Effector CD8-positive, alpha-beta T cell (primary cell): Measurements from ENCODE around the gene ZGLP1.

ENCODE experiments used
- DNase-seq: peaks from one replicate; lab custom pipeline; 2025; lab: John Stamatoyannopoulos, UW

Gene ZGLP1

DNA sequence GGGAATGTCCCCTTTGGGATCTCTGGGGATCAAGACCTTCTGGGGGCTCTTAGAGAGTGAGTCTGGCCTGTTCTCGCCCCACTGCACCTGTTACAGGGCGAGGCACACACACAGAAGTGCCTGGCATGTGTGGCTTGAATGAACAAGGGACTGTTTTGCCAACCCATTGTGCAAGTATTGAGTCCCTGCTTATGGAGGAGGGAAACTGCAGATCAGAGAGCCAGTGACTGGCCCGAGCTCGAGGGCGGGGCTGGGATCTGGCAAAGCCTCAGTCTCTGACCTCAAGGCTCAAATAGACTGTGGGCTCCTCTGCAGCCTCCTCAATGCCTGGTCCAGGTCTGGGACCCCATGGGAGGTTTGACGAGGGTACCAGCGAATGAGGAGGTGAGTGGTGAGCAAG, 18.2 kb upstream of the ZGLP1 start:
- no peak for DNase-seq

GRCh38 chr19:10325732-10326131, 16.1 kb upstream of the ZGLP1 start:
- no peak for DNase-seq

GRCh38 chr19:10321874-10322835, 12.5 kb upstream of the ZGLP1 start:
- no peak for DNase-seq

DNA sequence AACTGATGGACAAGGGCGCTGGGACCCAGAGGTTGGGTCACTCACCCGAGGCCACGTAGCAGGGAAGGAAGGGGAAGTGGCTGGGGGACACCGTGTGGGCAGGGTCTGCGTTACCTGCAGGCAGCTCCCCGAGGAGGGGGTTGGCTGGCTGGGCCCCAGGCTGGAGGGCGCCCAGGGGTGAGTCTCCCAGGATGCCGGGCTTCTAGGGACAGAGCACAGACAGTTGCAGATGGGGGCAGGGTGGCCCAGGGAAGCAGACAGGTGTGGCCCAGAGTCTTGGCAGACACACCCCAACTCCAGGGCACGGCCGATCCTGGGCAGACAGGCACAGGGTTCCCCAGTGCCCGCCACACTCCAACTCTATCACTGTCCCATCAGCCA, 11.8 kb upstream of the ZGLP1 start:
- DNase-seq = no peak

- no peak for DNase-seq
Observed at GRCh38 chr19:10320602-10321416, 11.2 kb upstream of the ZGLP1 start.

GRCh38 chr19:10318807-10319682, 9.4 kb upstream of the ZGLP1 start:
- no peak for DNase-seq

DNA sequence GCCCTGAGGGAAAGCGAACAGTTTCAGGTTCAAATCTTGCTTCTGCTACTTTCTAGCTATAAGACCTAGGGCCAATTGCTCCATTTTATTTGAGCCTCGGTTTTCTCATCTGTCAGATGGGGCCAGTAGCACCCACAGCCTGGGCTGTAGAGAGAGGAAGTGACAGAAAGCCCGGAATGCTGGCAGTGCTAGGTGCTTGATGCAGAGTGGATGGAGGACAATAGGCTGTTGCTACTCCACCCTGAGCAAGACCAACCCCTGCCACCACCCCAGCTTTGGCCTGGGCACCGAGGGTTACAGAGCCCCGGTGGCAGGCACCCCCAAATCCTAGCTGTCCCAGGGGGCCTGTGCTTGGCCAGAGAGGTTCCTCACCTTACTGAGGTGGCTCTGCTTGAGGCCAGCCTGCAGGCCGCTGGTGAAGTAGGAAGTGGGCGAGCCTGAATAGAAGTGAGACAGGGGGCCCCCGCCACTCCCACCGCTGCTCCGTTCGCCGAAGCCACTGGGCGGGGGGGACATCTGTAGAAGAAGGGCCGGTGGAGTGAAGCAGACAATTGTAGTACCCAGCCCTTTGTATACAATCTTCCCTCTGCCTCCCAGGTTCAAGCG, 8.3 kb upstream of the ZGLP1 start:
- no peak for DNase-seq

GRCh38 chr19:10317045-10317856, 7.6 kb upstream of the ZGLP1 start:
- no peak for DNase-seq

- DNase-seq = no peak
Observed at GRCh38 chr19:10316229-10317044, 6.8 kb upstream of the ZGLP1 start.

DNA sequence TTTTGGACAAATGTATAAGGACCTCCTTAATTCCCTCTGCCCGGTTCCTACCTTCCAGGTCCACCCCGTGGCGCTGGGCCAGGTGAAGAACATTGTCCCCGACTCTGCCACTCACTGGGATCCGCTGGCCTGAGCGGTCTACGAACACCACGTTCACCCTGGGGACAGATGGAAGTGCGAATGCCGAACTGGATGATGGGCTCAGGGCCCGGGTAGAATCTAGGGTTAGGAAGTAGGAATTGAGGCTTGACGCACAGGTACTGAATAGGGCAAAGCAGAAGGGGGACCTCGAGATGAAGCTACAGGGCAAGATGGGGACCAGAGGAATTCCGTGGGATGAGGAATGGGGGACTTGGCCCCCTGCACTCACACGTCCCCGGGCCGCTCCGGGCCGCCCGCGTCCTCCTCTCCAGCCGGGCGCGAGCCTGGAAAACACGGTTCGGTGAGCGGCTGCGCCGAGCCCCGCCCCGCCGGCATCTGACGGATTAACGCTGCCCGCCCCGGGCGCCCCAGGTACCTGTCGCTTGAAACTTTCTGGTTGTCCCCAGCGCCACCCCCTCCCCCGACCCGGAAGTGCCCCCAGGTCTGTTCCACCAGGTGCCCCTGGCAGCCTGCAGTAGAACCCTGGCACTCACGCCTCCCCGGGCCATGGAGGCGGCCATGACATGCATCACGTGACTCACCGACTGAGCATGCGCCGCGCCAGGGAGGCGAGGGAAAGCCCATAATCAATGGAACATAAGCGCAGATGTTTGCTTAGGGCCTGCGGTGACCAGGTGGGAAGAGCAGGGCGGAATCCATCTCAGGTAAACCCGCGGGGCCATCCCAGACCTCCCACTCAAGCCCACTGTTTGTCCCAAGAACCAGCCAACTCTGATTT, 6.0 kb upstream of the ZGLP1 start, which contains the start of gene FDX2:
TSS of gene FDX2 (minus strand) at position 681 of the 880 bp plus-strand sequence. CDS start at position 662, 19 bp downstream.
- peak; percentile 92 for DNase-seq

DNA sequence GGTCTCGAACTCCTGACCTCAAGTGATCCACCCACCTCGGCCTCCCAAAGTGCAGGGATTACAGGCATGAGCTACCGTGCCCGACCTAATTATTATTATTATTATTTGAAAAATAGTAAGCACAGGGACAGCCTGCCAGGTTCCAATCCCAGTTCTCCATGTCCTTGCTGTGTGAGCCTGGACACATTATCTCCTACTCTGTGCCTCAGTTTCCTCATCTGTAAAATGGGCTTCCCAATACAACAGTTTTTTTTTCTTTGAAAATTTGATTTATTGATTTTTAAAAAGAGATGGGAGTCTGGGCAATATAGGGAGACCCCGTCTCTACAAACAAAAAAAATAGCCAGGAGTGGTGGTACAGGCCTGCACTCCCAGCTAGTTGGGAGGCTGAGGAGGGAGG, 3.3 kb downstream of the ZGLP1 start:
- DNase-seq = no peak

DNA sequence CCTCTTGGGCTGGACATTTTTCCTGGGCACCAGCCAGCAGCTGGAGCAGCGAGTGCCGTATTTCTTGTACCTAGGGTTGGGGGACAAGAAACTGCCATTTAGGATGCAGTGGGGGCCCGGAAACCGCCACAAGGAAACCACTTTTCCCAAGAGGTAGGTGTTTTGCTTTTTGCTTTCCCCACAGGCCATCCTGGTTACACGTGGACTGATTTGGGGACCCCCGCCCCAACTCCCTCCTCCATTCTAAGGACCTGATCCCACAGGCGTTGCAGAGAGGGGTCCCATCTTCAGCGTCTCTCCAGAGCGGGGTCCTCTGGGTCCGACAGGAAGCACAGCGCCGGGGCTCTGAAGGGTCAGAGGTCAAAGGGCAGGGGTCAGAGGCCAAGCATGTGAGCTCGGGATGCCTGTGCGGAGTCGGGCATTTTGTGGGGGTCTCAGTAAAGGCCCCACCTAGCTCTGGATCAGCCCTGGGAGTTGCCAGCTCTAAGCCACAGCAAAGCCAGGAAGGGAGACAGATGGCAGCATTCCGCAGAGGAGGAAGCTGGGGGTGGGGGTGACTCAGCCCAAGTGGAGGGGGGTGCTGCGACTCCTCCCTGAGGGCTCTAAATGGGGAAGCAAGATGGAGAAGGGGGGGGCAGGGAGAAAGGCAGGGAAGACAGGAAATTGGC, 4.3 kb downstream of the ZGLP1 start:
- DNase-seq = no peak

DNA sequence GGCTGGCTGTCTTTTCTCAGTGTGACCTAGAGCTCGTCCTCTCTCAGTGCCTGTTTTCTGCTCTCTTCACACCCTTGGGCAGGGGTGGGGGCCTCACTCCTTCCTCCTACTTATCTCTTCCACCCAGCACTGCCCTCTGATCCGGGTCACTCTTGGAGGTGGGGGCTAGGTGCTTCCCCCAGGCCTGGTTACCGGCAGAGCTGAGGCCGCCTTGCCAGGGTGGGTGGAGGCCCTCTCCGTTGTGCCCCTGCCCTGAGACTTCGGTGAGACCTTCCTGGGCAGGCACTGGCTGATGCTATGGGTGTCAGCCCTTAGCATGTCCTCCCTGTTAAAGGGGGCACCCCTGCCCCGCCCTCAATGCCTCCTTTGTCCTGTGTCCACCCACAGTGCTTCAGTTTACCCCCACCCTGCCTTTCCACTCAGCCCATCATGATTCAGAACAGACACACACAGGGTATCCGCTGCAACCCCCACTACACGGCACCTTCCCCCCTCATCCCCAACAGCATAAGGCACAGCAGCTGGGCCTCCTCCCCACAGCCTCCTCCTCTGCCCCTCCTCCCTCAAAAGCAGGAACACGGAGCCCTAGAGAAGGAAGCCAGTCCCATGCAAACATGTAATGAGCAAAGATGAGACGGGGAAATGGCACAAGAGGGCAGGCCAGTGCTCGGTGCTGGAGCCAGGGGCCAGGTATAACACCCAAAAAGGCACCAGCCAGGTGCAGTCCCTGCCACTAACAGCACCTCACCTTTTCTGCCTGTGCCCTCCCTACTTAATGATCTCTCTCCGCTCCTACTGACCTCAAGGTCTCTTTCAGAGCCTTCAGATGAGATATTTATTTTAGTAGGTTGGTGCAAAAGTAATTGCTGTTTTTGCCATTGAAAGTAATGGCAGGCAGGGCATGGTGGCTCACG, 9.8 kb downstream of the ZGLP1 start:
- DNase-seq = no peak

DNA sequence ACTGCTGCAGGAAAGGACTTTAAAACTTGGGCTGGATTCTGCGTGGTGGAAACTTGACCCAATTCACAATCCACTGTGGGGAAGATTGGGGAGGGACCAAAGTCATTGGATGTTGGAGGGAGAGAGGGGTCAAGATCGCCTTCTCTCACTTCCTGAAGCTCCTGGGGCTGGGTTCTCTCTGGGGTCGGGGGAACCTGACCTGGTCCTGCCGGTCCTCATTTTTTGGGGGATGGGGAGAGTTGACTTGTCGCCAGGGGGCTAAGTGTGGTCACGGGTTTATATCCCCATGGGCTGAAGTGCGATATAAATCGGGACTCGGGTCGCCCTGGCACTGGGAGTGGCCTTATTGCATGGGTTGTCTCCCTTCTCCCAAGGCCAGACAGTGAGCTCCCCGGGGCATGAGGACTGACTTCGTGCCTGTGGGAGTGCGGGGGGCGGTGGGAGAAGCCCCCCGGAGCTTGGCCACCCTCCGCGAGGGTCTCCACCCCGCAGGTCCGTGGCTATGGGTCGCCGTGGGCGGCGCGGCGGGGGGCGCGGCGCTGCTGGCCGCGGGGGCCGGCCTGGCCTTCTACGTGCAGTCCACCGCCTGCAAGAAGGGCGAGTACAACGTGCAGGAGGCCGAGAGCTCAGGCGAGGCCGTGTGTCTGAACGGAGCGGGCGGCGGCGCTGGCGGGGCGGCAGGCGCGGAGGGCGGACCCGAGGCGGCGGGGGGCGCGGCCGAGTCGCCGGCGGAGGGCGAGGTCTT, 13.6 kb downstream of the ZGLP1 start:
- no peak for DNase-seq

DNA sequence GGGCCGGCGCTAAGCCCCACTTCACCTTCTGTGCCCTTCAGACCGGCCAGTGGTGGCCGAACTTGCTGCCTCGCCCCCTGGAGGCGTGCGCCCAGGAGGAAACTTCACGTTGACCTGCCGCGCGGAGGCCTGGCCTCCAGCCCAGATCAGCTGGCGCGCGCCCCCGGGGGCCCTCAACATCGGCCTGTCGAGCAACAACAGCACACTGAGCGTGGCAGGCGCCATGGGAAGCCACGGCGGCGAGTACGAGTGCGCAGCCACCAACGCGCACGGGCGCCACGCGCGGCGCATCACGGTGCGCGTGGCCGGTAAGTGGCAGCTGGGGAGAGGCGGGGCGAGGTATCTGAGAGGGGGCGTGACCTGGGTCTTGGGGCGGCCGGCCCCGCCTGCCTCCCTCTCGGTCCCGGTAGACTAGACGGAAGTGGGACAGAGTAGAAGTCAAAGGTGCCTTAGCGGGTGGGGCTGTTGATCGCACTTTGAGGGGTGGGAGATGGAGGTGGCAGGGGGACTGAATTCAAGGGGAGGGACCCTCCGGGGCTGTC, 14.2 kb downstream of the ZGLP1 start:
- DNase-seq = peak; percentile 41

GRCh38 chr19:10294368-10294697, 15.3 kb downstream of the ZGLP1 start:
- no peak for DNase-seq
